Islet precursor cell (in vitro differentiated cells): ENCODE measurements around the gene PLEKHA7.

Experiments used
- DNase-seq: peaks from one replicate; pipeline ENCODE4 v3.0.0-alpha.2; 2018

Gene PLEKHA7

GRCh38 chr11:16831316-16832192 lies 182.7 kb downstream of the PLEKHA7 start:
- no peak for DNase-seq

DNA sequence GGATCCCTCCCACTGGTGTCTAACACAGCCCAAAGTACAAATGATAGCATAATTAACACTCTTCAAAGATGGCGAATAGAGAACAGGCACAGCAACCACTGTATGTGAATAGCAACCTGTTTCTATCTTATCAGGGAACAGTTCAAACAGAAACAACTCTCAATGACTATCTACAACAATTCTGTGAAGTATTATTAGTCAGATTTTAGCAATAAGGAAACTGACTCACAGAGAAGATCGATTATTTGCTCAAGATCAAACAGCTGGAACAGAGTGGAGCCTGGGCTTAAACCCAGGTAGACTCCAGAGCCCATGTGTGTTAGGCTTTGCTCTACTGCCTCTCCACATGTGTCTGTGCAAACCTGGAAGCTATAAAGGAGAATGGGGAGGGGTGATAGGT lies 187.1 kb downstream of the PLEKHA7 start:
- DNase-seq, result no peak

GRCh38 chr11:16825968-16826367 lies 188.2 kb downstream of the PLEKHA7 start:
- DNase-seq, result no peak

DNA sequence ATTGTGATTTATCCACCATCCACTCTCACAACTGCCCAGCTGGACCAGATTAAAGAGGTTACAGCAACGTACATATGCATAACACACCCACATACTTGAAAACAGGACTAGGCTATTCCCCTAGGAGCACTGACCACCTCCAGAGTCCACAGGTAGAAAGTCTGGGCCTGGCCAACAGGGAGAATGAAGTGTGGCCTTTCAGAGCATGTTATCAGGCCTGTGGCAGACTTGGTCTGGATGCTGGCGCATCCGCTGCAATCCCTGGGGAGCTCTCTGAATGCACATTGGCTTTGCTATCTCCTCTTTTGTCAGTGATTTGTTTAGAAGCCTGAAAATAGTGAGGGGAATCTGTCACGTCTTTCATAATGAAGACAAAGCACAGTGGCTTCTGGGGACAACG lies 189.1 kb downstream of the PLEKHA7 start:
- no peak for DNase-seq

- DNase-seq, result peak; percentile 97
Measured at GRCh38 chr11:16820324-16821092, 193.7 kb downstream of the PLEKHA7 start.

DNA sequence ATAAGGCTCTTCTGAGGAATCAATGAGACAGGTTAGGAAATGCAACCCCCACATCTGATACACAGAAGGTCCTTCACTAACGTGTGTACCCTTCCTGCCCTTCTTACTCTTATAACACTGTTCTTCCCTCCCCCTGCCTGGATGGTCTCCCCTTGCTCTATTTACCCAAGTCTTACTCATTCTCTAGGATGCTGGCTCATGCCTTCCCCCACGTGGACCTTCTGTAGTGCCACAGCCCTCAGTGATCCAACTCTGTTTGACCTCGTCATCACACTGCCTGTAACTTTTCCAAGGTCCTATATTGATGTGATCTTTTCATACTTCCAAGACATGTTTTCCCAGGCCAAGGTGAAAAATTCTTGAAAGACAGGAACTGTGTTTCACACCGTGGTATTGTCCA lies 195.9 kb downstream of the PLEKHA7 start:
- no peak for DNase-seq

DNA sequence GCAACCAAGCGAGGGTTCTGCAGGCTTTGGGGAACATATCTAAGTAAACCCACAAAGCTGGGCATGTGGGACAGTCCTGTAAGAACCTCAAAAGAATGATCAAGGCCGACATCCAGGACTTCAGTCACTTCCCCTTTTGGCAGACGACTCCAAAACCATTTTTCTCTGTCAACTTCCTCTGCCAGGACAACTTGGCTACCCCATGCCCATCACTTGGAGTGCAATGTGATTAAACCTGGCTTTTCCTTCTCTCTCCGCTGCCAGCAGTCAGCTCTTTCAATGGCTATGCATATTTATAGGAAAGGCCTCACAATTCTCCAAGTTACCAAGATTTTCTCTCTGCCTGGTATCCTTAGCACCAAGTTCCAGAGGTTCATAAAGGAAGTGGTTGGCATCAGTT lies 196.9 kb downstream of the PLEKHA7 start:
- no peak for DNase-seq

DNA sequence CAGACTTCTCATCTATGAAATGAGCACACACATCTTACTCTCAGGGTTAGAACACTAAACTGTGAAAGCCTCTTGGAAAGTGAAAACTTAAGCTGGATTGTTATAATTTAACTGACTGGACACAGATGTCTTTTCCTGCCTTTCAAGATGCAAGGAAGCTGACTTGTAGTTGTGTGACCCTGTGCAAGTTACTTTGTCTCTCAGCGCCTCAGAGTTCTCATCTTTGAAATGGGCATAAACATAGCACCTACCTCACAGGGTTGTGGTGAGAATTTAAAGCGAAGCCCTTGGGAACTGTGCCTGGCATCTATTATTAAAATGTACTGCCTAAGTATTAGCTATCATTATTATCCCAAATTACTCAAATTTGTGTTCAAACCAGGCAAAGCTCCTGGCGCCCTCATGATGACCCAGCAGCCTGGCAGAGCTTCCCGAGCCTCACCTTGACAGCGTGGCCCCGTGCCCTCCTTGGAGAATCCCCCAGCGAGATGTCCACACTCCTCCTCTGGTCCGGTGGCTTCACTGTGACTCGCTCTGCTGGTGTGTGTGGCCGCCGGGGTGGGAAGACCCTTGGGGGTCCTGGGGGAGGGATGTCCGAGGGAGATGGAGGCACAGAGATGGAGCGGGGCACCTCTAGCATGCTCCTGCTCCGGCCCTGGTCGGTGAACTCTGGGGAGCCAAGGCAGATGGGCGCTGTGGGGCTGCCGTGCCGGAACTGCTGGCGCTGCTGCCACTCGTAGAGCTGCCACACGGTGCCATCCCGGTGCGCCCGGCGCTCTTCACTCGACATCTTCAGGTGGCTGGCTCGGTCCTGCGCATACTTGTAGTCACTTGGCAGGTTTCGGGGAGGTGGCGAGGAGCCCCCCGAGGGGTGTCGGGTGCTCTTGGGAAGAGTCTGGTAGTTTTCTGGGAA lies 197.6 kb downstream of the PLEKHA7 start:
- no peak for DNase-seq

DNA sequence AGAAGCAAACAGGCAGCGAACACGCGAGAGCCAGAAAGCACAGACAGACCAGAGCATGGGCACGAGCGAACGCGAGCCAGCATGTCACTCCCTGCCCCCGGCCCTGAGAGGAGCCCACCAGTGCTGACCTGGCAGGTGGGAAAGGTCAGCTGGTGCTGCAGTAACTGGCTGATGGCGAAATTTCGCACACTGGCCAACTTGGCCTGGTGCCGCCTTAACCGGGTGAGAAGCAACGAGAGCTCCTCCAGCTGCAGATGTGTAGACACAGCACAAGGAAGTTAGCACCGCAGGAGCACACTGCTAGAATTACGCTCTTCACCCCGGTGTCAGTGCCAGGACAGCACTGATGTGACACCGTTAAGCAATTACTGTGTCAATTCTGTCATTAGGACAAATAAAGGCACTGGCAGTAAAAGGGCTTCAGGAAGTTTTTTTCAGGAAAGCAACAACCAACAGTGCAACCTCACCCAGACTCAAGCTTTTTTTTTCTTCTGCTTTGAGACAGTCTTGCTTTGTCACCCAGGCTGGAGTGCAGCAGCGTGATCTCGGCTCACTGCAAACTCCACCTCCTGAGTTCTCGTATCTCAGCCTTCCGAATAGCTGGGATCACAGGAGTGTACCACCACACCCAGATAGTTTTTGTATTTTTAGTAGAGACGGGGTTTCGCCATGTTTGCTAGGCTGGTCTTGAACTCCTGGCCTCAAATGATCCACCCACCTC lies 199.0 kb downstream of the PLEKHA7 start:
- DNase-seq, result no peak

- DNase-seq, result no peak
Measured at GRCh38 chr11:16814410-16815046, 199.7 kb downstream of the PLEKHA7 start.

GRCh38 chr11:16813126-16813525 lies 201.1 kb downstream of the PLEKHA7 start:
- DNase-seq, result no peak

GRCh38 chr11:16812274-16812673 lies 201.9 kb downstream of the PLEKHA7 start:
- no peak for DNase-seq

DNA sequence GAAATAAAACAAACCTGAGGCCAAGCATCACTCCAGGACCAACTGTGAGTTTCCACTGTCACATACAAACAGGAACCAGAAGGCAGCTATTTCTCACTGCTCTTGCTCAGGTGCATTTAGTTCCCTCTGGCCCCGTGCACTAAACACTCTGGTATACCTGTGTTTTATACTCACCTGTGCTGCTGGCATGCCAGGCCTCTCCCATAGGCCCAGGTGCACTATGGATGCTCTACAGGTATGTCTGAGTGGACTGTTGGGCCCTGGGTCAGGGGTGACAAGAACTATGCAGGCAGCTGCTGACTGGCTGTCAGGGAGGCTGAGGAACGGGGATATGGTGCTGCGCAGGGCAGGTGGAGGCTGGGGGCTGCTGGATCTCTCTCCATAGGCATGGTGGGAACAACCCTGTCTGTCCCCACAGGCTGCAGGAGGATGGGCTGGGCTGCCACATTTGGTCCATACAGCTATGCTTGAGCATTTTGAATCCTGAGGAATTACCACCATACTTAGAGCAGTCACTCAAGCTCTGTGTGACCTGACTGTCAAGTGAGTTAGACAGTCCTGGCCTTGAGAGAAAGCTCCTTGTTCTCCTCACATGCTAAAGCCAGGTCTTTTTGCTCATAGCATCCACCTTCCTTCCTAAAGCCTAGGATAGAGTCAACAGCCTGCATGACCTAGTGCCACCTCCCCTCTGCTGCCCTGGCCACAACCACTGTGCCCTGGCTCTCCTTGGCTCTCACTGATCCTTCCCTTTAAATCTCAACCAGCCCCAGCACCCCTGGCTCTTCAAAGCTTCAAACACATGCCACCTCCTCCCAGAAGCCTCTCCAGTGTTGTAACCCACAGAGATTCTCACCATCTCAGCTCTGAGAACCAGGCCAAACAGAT lies 202.8 kb downstream of the PLEKHA7 start:
- no peak for DNase-seq

DNA sequence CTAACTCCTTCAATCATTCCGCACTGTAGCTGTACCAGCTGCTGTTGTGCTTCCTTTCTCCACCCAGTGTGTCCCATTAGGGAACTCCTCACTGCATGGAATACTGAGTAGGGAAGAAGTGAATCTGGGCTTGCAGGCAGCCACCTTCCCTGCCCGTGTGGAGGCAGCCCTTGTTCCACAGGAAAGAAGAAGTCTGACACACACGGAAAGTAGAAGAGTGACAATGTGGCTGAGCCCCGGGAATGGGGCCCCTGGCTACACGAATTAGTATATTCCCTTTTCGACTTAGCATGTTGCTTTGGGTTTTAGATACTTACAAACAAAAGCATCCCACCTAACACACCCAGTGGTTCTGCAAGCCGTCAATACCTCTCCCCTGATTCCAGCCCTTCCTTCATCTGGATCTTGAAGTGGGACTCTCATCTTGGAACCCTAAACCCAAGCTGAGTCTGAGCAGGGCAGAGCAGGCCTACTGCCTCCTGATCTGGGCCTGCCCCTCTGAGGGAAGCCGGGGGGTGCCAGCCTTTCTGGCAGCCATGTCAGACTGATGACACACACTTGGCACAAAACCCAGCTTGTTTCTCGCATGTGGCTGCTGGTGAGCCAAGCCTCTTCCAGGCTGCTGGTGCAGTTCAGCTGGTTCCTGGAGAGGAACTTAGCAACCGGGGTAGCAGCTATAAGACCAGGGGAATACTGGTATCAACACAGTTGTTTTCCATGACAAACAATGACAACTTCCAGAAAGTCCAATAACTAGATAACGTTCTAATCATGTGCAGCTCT lies 204.1 kb downstream of the PLEKHA7 start:
- no peak for DNase-seq

DNA sequence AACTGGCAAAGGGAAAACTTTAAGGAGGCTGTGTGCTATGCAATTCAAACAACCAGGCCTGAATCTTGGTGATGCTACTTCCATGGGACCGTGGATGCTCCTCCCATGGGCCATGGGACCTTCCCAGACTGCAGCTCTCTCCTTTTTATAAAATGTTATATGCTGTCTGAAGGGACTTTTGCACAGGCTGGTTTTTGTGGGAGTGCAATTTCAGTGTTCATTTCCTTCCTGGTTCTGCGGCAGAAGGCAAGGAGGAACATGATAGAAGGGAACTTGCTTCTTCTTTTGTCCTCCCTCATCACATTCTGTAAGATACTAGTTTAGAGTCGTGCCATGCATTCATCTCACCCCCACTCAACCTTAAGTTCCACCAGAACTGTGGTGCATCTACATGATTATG lies 206.9 kb downstream of the PLEKHA7 start:
- DNase-seq, result no peak

GRCh38 chr11:16806791-16807190 lies 207.4 kb downstream of the PLEKHA7 start:
- no peak for DNase-seq

DNA sequence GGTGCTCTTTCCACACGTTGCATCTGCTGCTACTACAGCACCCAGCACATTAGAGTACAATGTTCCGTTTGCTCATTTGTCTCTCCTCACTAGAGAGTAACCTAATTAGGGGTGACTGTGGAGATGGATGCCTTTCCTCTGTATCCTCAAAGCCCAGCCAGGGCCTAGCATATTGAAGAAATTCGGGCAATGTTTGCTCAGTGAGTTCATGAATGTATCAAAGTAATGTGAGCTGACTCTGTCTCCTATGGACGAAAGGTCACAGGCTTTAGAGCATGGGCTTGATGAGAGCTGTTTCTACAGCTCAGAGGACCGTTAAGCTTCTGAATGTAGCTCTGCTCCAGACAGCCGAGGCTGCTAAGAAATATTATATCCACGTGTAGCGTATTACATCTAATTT lies 208.3 kb downstream of the PLEKHA7 start:
- no peak for DNase-seq

GRCh38 chr11:16804104-16804947 lies 209.9 kb downstream of the PLEKHA7 start:
- no peak for DNase-seq
